ENCODE measurements around the gene ADAMTS3.

The ADAMTS3 gene

GRCh38 chr4:72568959-72569718 is at the start of gene ADAMTS3:
TSS of gene ADAMTS3 (minus strand) at chr4:72569221. CDS start at chr4:72568762, 459 bp downstream.
- no peak for DNase-seq

- no peak for DNase-seq
Measured at GRCh38 chr4:72613959-72614358, 44.9 kb upstream of the ADAMTS3 start.

DNA sequence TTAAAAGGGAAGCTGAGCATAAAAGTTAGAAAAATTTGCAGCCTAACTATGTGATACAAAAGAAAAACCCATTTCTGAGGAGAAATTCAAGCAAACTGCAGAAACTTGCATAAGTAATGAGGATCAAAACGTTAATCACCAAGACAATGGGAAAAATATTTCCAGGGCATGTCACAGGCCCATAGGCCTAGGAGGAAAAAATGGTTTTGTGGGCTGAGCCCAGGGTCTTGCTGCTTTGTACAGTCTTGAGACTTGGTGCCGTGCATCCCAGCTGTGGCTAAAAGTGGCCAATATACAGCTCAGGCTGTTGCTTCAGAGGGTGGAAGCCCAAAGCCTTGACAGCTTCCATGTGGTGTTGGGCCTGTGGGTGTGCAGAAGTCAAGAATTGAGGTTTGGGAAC is 37.7 kb upstream of the ADAMTS3 start:
- DNase-seq, result no peak

- no peak for DNase-seq
Measured at GRCh38 chr4:72604324-72604723, 35.3 kb upstream of the ADAMTS3 start.

- DNase-seq, result no peak
Measured at GRCh38 chr4:72602396-72603376, 33.7 kb upstream of the ADAMTS3 start.

- no peak for DNase-seq
Measured at GRCh38 chr4:72591547-72592454, 22.8 kb upstream of the ADAMTS3 start.

GRCh38 chr4:72587334-72587733 is 18.3 kb upstream of the ADAMTS3 start:
- no peak for DNase-seq

- DNase-seq, result no peak
Measured at GRCh38 chr4:72582853-72583252, 13.8 kb upstream of the ADAMTS3 start.

GRCh38 chr4:72577211-72577610 is 8.2 kb upstream of the ADAMTS3 start:
- DNase-seq, result no peak

GRCh38 chr4:72571337-72571736 is 2.3 kb upstream of the ADAMTS3 start:
- no peak for DNase-seq

DNA sequence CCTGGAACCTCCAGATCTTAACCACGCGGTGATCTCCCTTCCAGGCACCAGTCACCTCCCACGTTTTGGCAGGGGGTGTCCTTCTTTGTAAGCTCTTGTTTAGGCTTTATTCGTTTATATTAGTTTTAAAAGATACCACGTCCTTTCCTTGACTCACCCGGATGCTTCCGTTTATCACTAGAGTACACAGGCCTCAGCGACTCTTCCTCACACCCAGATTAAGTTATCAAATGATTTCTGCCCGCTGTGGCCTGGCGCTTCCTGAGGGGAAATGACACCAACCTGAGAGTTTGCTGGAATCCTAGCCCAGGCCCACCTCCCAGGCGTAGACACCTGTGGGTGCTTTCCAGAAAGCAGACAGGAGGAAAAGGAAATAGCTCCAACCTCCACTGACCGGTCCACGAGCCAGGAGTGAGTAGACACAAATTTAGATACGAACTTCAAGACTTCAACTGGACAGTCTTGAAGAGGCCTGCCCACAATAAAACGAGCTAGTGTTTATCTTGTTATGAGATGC is 756 bp upstream of the ADAMTS3 start:
- DNase-seq, result no peak

DNA sequence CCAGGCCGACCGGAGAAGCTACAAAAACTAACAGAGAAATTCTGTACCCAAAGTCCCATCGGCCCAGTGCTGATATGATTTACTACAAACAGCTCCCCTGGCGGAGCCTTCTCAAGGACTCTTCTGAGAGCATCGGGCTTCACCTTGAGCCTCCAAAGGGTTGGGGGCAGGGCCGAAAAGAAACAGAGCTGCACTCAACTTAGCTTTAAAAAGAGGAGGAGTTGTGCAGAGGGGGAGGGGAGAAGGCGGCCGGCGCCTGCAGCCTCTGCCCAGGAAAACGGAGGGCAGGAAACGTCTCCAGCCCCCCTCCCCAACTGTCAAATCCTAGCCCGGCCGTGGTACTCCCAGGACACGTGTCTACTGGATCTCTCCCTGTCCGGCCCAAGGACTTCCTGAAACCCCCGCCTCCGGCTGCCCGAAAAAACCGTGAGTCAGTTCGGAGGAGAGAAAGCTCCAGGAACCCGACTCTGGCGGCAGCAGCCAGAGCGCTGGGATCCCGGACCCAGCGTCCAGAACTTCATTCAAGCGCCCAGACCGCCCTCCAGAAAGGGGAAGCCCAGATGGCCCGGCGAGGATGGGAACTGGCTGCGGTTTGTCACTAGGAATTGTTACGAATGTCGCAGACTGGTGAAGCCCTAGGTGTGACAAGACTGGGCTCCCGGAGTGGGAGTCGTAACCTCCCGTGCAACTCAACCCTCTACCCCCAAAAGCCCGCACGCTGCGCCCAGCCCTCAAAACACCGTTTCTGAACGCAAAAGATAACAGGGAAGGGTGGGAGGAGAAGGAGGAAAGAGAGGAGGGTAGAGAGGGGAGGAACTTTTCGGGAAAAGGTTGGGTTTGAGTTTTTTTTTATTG is 973 bp downstream of the ADAMTS3 start:
- peak; percentile 60 for DNase-seq

DNA sequence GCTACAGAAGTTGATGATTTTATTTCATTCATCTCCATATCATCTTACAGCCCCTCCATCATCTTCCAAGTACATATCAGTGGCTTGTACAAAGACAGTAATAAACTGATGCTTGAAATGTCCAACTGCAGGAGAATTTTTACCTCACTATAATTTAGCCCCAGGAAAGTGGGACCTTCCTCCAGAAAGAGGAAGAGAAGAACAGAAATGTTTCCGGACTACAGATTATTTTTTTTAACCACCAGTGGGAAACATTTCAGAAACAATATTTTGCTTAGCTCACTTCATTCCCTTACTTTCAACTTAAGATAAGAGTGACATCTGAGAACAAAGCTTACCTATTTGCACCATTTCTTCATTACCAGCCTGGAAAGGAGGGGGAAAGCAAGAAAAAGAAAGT is 2.0 kb downstream of the ADAMTS3 start:
- DNase-seq, result no peak

DNA sequence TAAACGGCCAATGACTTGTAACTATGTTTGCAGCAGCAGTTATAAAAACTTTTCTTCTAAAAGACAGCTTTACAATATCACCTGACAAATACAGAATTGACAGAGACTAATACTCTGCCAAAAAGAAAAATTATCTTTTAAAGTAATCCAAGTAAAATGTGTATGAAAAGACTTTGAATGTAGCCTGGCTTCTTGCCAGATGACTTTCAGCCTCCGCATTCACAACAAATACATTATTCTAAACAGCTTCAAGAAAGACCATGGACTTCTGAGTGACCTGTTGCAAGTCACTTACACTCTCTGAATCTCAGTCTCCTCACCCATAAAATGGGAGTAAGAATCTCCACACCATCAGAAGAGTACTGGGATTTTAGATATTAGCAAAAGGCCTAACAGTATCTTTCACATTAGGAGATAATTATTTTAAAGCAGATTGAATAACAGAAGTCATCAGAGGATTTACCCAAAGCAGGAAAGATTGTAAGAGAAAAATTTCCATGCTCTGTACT is 2.5 kb downstream of the ADAMTS3 start:
- DNase-seq, result no peak

- DNase-seq, result no peak
Measured at GRCh38 chr4:72564789-72565188, 4.2 kb downstream of the ADAMTS3 start.

DNA sequence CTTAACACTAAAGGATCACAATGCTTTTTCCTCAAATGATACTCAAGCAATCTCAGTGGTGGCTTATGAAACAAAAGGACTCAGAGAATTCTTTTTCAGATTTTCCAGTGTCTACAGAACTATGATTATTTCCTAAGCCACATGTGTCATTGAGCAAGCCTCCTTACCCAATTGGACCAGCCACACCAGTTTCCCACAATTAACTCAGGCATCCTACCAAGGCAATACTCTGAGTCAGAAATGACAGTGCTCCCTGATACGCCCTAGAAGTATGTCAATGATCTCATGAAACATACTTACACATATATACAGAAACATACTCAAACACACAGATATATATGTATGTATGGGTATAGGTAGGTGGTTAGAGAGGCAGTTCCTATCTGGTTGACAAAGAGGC is 4.8 kb downstream of the ADAMTS3 start:
- DNase-seq, result no peak

GRCh38 chr4:72558655-72559054 is 10.4 kb downstream of the ADAMTS3 start:
- DNase-seq, result no peak

DNA sequence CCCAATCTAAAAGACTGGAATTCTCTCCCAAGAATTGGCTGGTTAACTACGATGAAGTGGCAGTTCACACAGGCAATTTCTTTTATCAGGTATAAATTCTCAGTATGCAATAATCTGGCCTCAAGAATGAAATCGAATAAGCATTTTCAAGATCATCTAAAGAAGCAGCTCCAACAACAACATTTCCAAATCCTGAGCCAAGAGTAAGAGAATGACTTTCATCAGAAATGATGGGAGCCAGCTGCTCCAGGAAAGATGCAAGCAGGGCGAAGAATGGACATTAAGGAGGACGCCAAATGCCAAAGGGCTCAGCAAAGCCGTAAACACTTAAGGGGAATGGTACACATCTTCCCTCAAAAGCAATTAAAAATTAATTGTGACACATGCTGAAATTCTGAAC is 12.0 kb downstream of the ADAMTS3 start:
- DNase-seq, result no peak

DNA sequence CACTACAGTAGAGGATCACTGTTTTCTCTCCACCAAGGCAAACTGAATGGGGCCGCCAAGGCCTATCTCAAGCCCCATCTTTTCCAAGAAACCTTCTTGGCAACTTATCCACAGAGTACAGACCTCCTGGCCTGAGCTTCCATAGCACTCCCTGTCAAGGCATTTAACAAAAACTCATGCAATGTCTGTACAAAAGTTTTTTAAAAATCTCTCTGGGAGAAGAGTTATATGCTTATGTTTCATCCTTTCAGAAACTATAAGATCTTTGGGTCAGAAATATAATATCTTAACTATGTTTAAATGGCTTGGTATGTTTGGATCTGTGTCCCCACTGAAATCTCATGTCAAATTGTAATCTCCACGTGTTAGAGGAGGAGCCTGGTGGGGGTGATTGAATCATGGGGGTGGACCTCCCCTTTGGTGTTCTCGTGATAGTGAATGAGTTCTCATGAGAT is 13.6 kb downstream of the ADAMTS3 start:
- DNase-seq, result no peak

DNA sequence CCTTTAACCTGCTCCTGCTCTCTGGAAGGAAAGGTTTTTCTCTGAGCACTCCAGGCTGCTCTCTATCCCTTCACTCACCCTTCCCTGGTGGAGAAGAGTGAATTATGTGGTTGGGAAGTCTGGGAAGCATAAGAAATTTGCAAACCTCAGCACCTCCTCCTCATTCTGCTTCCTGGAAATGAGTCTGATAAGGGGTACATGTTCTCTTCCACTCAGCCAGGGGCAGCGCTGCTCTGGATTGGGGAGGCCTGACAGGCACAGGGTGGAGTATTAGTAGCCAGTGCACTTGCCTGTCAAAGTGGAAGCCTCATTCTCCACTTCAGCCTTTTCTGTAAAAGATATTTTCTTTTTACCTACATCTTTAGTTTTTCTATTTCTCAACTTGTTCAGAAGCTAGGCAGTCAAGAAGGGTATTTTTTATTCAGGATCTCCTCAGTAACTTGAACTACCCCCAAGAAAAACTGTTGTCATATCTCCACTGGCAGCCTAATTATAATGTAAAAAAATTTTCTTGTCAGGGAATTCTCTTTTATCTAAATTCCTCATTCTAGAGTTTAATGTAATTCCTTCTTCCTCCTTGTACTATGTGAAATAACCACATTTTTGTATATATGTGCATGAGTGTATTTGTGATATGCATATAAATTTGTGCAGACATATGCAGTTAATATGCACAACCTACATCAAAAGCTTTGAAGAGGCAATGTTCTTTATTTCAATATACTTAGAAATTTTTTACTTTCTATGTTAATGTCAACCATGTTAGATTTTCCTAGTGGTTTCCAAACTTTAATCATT is 15.3 kb downstream of the ADAMTS3 start:
- no peak for DNase-seq
